Astrocyte of the hippocampus (primary cell): ENCODE measurements around the gene TKFC.

Source experiments
- DNase-seq: peaks from one replicate; pipeline ENCODE4 v3.0.0; 2011; ENCODE audit warnings: low read depth, low spot score

TKFC gene

GRCh38 chr11:61332797-61333549, at the start of gene TKFC, which contains the start of gene DDB1:
TKFC (plus strand) TSS chr11:61333228; CDS start chr11:61334729, 1,501 bp downstream.
DDB1 (minus strand) TSS chr11:61333105; CDS start chr11:61332968, 137 bp downstream.
- DNase-seq: peak; percentile 97

- no peak for DNase-seq
These were observed 49.4 kb upstream of the TKFC start for GRCh38 chr11:61283613-61284012.

- DNase-seq: no peak
These were observed 45.6 kb upstream of the TKFC start for GRCh38 chr11:61287338-61287977.

- DNase-seq: no peak
These were observed 41.9 kb upstream of the TKFC start for GRCh38 chr11:61290905-61291690.

GRCh38 chr11:61292356-61292755, 40.7 kb upstream of the TKFC start:
- no peak for DNase-seq

- DNase-seq: peak; percentile 65
These were observed 38.9 kb upstream of the TKFC start for GRCh38 chr11:61293867-61294716.

- peak; percentile 74 for DNase-seq
These were observed 38.1 kb upstream of the TKFC start, which contains the start of gene VWCE for GRCh38 chr11:61294717-61295595. VWCE (minus strand) TSS chr11:61295316; CDS start chr11:61295037, 279 bp downstream.

GRCh38 chr11:61295596-61295926, 37.5 kb upstream of the TKFC start:
- DNase-seq: no peak

GRCh38 chr11:61297341-61297740, 35.7 kb upstream of the TKFC start:
- no peak for DNase-seq

GRCh38 chr11:61297746-61298145, 35.3 kb upstream of the TKFC start:
- peak; percentile 97 for DNase-seq

- no peak for DNase-seq
These were observed 34.3 kb upstream of the TKFC start for GRCh38 chr11:61298663-61299244.

GRCh38 chr11:61302550-61302949, 30.5 kb upstream of the TKFC start:
- no peak for DNase-seq

- no peak for DNase-seq
These were observed 29.3 kb upstream of the TKFC start for GRCh38 chr11:61303725-61304124.

GRCh38 chr11:61305417-61305816, 27.6 kb upstream of the TKFC start:
- no peak for DNase-seq

GRCh38 chr11:61306221-61306620, 26.8 kb upstream of the TKFC start:
- DNase-seq: no peak

GRCh38 chr11:61307354-61307753, 25.7 kb upstream of the TKFC start:
- no peak for DNase-seq

- DNase-seq: no peak
These were observed 23.9 kb upstream of the TKFC start for GRCh38 chr11:61309141-61309540.

- DNase-seq: no peak
These were observed 23.3 kb upstream of the TKFC start for GRCh38 chr11:61309739-61310138.

GRCh38 chr11:61310749-61311148, 22.3 kb upstream of the TKFC start:
- DNase-seq: no peak

GRCh38 chr11:61315260-61315659, 17.8 kb upstream of the TKFC start:
- DNase-seq: peak; percentile 10
